ENCODE measurements around the gene PRB2. TPM values are rescaled to one million over a fixed set of nuclear protein-coding genes. Genes with fewer than 3 reads are reported as not detected.
"Not testable (repeated sequence)": the region's sequence is repeated elsewhere in the genome, so short reads cannot be mapped to it uniquely, and the experiment has no call there.

Gene PRB2
- total RNA-seq, 1 donor from 2014 or later: not detected

DNA sequence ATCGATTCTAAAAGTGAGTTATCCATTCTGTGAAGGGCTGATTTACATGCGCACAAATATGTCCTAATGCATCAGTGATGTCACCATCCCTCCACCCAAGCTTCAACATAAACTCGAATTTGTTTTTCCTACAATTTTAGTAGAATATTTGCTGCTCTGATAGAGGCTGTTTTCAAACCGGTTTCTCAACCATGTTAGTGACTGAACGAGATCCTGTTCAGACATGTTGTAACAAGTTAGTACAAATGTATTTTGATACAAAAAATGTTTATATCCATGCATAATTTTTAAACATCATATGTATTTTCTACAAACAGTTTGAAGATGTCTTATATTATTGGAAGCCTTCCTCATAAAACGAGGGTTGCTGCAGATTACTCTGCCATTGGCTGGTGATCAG is 12.7 kb upstream of the PRB2 start:
- Mint-ChIP-seq H3K27ac (ENCODE audit: unreplicated experiment) (no peak overlapping the region), H3K9me3 (peaks cover 6% of the 10 kb centered on the region), H3K4me3 (no peak overlapping the region), H3K27me3 (ENCODE audit: low read depth) (no peaks in the 10 kb centered on the region), H3K36me3 (ENCODE audit: low read depth) (peaks cover 4% of the 10 kb centered on the region), H3K4me1 (no peaks in the 10 kb centered on the region)
- DNase-seq (ENCODE audit: low read depth, low spot score): no peak
- TF ChIP-seq, protein P1, sequence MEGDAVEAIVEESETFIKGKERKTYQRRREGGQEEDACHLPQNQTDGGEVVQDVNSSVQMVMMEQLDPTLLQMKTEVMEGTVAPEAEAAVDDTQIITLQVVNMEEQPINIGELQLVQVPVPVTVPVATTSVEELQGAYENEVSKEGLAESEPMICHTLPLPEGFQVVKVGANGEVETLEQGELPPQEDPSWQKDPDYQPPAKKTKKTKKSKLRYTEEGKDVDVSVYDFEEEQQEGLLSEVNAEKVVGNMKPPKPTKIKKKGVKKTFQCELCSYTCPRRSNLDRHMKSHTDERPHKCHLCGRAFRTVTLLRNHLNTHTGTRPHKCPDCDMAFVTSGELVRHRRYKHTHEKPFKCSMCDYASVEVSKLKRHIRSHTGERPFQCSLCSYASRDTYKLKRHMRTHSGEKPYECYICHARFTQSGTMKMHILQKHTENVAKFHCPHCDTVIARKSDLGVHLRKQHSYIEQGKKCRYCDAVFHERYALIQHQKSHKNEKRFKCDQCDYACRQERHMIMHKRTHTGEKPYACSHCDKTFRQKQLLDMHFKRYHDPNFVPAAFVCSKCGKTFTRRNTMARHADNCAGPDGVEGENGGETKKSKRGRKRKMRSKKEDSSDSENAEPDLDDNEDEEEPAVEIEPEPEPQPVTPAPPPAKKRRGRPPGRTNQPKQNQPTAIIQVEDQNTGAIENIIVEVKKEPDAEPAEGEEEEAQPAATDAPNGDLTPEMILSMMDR (conservative IDR thresholded peaks at IDR 0.05): no peak

DNA sequence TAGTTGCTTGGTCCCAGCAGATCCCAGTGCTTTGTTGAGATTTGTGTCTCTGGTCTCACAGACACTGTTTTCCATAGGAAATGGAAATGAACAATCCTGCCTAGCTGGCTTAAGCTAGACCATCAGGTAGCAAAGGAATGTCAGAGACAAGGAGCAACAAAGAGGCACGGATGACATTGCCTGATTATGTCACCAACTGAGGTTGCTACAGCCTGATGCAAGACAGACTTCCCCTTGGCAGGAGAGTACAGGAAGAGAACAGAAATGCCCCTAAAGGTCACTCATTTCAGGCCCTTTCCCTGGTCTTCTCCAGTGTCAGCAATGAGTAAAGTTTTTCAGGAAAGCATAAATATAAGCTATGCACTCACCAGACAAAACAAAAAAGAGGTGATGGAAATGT is 2.0 kb upstream of the PRB2 start:
- Mint-ChIP-seq H3K27ac (ENCODE audit: unreplicated experiment) (no peak overlapping the region), H3K27me3 (ENCODE audit: low read depth) (no peaks in the 10 kb centered on the region), H3K36me3 (ENCODE audit: low read depth) (no peaks in the 10 kb centered on the region), H3K9me3 (no peaks in the 10 kb centered on the region), H3K4me3 (no peak overlapping the region), H3K4me1 (no peaks in the 10 kb centered on the region)
- TF ChIP-seq, protein P1 (conservative IDR thresholded peaks at IDR 0.05): no peak
- no peak for DNase-seq (ENCODE audit: low read depth, low spot score)

DNA sequence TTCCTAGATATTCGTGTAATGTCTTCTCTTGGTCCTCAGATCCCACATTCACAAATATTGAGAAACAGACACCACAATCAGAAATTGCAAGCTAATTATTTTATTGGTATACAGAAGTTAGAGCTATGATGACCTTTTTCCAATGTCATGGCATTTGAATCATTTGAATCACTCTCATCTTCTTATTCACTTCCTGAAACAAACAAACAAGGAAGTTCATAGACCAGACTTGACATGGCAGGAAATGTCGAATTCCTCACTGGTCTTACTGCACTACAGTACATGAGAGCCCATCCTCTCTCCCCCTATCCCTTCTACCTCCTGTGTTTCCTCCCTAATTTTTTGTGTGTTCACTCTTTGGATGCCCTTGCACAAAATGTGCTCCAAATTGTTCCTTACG is 3.9 kb downstream of the PRB2 start:
- DNase-seq (ENCODE audit: low read depth, low spot score); H3K4me3 Mint-ChIP-seq; H3K27ac Mint-ChIP-seq (ENCODE audit: unreplicated experiment); H3K36me3 Mint-ChIP-seq (ENCODE audit: low read depth); H3K9me3 Mint-ChIP-seq; H3K4me1 Mint-ChIP-seq; H3K27me3 Mint-ChIP-seq (ENCODE audit: low read depth): not testable (repeated sequence)

DNA sequence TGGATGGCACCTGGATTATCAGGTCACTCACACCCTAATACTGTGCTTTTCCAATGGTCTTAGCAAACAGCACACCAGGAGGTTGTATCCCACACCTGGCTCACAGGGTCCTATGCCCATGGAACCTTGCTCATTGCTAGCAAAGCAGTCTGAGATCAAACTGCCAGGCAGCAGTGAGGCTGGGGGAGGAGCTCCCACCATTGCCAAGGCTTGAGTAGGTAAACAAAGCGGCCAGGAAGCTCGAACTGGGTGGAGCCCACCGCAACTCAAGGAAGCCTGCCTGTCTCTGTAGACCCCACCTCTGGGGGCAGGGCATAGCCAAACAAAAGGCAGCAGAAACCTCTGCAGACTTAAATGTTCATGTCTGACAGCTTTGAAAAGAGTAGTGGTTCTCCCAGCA is 17.9 kb downstream of the PRB2 start:
- not testable (repeated sequence) for H3K4me3 Mint-ChIP-seq; H3K36me3 Mint-ChIP-seq (ENCODE audit: low read depth); H3K27ac Mint-ChIP-seq (ENCODE audit: unreplicated experiment); H3K27me3 Mint-ChIP-seq (ENCODE audit: low read depth); H3K4me1 Mint-ChIP-seq; DNase-seq (ENCODE audit: low read depth, low spot score)
- peaks cover 15% of the 10 kb centered on the region for H3K9me3 Mint-ChIP-seq

DNA sequence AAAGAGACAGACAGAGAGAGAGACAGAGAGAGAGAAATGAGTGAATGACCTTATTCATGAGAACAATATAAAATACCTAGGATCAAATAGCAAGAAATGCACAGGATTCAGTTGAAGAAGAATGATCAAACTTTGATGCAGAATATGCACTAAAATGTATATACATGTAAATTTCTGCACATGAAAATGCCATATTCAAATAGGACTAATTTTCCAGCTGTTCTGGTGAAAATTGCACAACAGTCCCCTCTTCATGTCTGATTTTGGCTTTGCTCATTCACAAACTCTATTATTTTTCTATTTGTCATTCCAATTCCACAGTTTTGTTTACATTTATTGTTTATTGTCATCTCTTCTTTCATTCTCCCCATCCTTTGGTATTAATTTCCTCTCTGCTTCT is 34.2 kb downstream of the PRB2 start:
- no peak overlapping the region for H3K27ac Mint-ChIP-seq (ENCODE audit: unreplicated experiment)
- no peak for DNase-seq (ENCODE audit: low read depth, low spot score)

DNA sequence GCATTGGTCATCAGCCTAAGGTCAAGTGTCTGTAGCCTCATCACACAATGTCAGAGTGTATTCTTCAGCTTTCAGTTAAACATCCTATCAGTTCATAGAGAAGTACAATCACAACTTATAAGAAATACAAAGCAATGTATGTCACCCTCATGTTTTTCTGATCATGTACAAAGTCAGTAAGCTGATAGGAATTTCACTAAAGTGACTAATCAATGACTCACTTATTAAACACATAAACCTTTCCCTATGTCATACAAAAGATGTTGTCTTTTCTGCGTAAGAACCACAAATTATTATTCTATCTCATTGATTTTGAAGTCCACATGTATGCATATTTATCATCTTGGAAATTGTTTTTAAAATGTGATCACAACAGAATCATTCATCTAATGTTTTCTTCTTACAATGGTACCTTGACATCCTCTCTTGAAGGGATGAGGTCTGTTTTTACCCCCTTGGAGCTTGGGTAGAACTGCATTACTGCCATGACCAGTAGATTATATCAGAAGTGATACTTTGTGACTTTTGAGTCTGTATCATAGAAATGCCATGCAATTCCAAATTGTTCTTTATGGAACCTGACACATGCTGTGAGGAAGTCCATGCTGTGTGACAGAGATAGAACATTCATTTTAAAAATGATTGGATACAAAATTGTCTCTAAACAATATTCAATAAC is 35.0 kb downstream of the PRB2 start:
- H3K27me3 Mint-ChIP-seq (ENCODE audit: low read depth); H3K4me3 Mint-ChIP-seq; H3K36me3 Mint-ChIP-seq (ENCODE audit: low read depth); DNase-seq (ENCODE audit: low read depth, low spot score); H3K4me1 Mint-ChIP-seq; H3K9me3 Mint-ChIP-seq; H3K27ac Mint-ChIP-seq (ENCODE audit: unreplicated experiment): not testable (repeated sequence)

More for the DNA sequence above, 34.2 kb downstream of the PRB2 start:
- H3K4me1 Mint-ChIP-seq: no peaks in the 10 kb centered on the region
- TF ChIP-seq, protein P1 (conservative IDR thresholded peaks at IDR 0.05): no peak
- H3K36me3 Mint-ChIP-seq (ENCODE audit: low read depth): no peaks in the 10 kb centered on the region
- H3K27me3 Mint-ChIP-seq (ENCODE audit: low read depth): no peaks in the 10 kb centered on the region
- no peak overlapping the region for H3K4me3 Mint-ChIP-seq
- peaks cover 3% of the 10 kb centered on the region for H3K9me3 Mint-ChIP-seq

DNA sequence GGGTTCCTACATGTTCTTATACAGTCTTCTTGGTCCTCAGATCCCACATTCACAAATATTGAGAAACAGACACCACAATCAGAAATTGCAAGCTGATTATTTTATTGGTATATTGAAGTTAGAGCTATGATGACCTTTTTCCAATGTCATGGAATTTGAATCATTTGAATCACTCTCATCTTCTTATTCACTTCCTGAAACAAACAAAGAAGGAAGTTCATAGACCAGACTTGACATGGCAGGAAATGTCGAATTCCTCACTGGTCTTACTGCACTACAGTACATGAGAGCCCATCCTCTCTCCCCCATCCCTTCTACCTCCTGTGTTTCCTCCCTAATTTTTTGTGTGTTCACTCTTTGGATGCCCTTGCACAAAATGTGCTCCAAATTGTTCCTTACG is 43.6 kb downstream of the PRB2 start:
- not testable (repeated sequence) for H3K4me3 Mint-ChIP-seq; H3K27me3 Mint-ChIP-seq (ENCODE audit: low read depth); H3K36me3 Mint-ChIP-seq (ENCODE audit: low read depth); H3K4me1 Mint-ChIP-seq; H3K9me3 Mint-ChIP-seq; H3K27ac Mint-ChIP-seq (ENCODE audit: unreplicated experiment); DNase-seq (ENCODE audit: low read depth, low spot score)

Measured in neural crest cell (in vitro differentiated cells).